Activated naive CD4-positive, alpha-beta T cell treated with anti-CD3 and anti-CD28 coated beads for 36 hours (primary cell): Measurements from ENCODE around the gene AXL. TPM values are rescaled to one million over a fixed set of nuclear protein-coding genes. Genes with fewer than 3 reads are reported as not detected.
"Not testable (repeated sequence)": the region's sequence is repeated elsewhere in the genome, so short reads cannot be mapped to it uniquely, and the experiment has no call there.

Experiments used
- CTCF ChIA-PET: fragments of 350-600 bp; sonication (Branson Sonifier 250); formaldehyde crosslinking; loops from one replicate; lab custom pipeline; 2021; ENCODE audit warnings: antibody characterized with exemption; lab: Charles Lee
- DNase-seq: peaks from one replicate; pipeline ENCODE4 v3.0.0-alpha.2; 2020
- H3K27ac Mint-ChIP-seq: one replicate; pipeline ENCODE4 v1.8.0; 2021; ENCODE audit warnings: mild to moderate bottlenecking, mixed read lengths
- H3K27me3 Mint-ChIP-seq: one replicate; pipeline ENCODE4 v1.8.0; 2021; ENCODE audit warnings: low read depth, mixed read lengths
- H3K36me3 Mint-ChIP-seq: one replicate; pipeline ENCODE4 v1.8.0; 2021; ENCODE audit warnings: low read depth, mixed read lengths
- H3K4me1 Mint-ChIP-seq: one replicate; pipeline ENCODE4 v1.8.0; 2021; ENCODE audit warnings: low read depth, mixed read lengths
- H3K4me3 Mint-ChIP-seq: one replicate; pipeline ENCODE4 v1.8.0; 2021; ENCODE audit warnings: mild to moderate bottlenecking, moderate library complexity, mixed read lengths
- H3K9me3 Mint-ChIP-seq: one replicate; pipeline ENCODE4 v1.8.0; 2021; ENCODE audit warnings: mixed read lengths
- intact Hi-C: fragments of 100-400 bp; cut with micrococcal nuclease; formaldehyde crosslinking; loops from one replicate; pipeline ENCODE4 v1.15.1; 2023
- total RNA-seq, 2 experiments: library from RNA; stranded (reverse); gene quantifications; one replicate each; pipeline ENCODE4 v1.2.3, GENCODE V29; 2021

The AXL gene
- total RNA-seq, 2 experiments from 2014 or later = 0.10 TPM; not detected in 1

DNA sequence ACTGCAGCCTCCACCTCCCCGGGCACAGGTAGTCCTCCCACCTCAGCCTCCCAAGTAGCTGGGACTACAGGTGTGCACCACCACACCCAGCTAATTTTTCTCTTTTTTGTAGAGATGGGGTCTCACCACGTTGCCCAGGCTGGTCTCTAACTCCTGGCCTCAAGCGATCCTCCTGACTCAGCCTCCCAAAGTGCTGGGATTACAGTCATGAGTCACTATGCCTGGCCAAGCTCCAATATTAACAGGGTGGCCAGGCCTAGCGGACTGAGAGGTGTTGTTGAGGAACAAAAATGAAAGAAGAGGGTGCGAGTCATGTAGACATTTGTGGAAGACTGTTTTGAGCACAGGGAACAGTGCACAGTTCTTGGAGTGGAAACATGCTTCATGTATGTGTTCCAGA, 10.3 kb downstream of the AXL start:
- H3K27ac Mint-ChIP-seq, intact Hi-C loops, H3K9me3 Mint-ChIP-seq, H3K36me3 Mint-ChIP-seq, H3K27me3 Mint-ChIP-seq, H3K4me3 Mint-ChIP-seq, DNase-seq: not testable (repeated sequence)
- CTCF ChIA-PET = interaction anchor here (0.7 to 1.5 kb wide), 3 partner anchors 31 to 546 kb away, joined by 3 to 5 read pairs (median 4); no protein-coding TSS in a partner anchor
- peaks cover 17% of the 10 kb centered on the region for H3K4me1 Mint-ChIP-seq

DNA sequence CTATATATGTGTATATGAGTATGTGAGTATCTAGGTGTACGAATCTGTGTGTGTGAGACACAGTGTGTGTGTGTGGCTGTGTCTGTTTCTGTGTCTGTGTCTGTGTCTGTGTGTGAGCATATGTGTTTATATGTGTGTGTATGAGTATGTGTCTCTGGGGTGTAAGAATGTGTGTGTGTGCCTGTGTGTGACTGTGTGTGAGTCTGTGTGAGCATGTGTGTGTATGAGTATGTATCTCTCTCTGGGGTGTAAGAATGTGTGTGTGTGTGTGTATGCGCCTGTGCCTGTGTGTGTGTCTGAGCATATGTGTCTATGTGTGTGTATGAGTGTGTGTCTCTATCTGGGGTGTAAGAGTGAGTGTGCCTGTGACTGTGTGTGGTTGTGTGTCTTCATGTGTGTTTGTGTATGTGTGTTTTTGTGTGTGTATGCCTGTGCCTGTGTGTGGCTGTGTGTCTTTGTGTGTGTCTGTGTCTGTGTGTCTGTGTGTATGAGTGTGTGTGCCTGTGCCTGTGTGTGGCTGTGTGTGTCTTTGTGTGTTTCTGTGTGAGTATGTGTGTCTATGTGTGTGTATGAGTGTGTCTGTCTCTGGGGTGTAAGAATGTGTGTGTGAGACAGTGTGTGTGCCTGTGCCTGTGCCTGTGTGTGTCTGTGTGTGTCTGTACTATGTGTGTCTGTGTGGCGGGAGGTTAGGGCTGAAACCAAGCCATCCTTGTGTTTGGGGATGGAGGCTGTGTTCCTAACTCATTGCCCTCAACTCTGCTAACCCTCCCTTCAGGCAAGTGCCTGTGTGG, 11.2 kb downstream of the AXL start:
- H3K9me3 Mint-ChIP-seq = no peaks in the 10 kb centered on the region
- H3K36me3 Mint-ChIP-seq = no peaks in the 10 kb centered on the region
- no peak for DNase-seq
- H3K4me1 Mint-ChIP-seq = peaks cover 16% of the 10 kb centered on the region
- intact Hi-C loops = no loop called here
- H3K4me3 Mint-ChIP-seq = no peak overlapping the region
- H3K27me3 Mint-ChIP-seq = no peaks in the 10 kb centered on the region
- CTCF ChIA-PET = no interaction called here
- H3K27ac Mint-ChIP-seq = no peak overlapping the region

DNA sequence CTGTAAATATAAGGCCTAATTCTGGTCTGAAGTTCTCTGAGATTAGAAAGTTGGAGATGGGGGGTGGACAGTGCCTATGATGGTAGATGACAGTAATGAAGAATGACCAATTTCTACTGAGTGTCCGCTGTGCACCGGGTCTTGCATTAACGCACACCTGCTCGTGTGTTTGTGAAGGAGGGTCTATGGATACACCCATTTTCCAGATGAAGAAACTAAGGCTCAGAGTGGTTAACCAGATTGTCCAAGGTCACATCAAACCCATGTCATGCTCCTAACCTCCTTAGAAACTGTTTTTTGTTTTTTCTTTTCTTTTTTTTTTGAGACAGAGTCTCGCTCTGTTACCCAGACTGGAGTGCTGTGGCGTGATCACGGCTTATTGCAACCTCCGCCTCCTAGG, 13.7 kb downstream of the AXL start:
- Mint-ChIP-seq H3K4me1 (peaks cover 1% of the 10 kb centered on the region), H3K4me3 (no peak overlapping the region), H3K9me3 (no peaks in the 10 kb centered on the region), H3K36me3 (no peaks in the 10 kb centered on the region), H3K27me3 (no peaks in the 10 kb centered on the region), H3K27ac (no peak overlapping the region)
- no peak for DNase-seq
- CTCF ChIA-PET = no interaction called here
- intact Hi-C loops = no loop called here

DNA sequence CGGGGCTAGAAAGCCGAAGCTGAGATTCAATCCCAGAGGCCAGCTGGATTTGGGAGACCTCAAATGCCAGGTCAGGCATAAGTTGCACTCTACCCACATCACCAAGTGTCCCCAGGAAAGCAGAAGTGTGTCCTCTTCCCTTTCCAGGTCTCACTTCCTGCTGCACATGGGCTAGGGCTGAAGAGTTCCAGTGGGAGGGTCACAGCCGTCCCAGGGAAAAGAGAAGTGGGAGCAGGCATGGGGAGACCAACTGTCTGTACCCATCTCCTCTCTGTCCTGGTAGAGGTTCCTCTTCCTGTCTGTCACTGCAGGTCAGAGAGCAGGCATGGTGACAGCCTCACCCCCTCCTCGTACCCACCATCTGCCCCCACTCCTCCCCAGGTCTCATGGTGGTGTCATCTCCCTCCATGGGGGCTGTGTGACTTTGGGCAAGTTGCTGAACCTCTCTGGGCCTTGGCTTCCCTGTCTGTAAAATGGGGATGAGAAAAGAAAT, 14.8 kb downstream of the AXL start:
- no peak for DNase-seq
- H3K27me3 Mint-ChIP-seq = no peaks in the 10 kb centered on the region
- no peak overlapping the region for H3K27ac Mint-ChIP-seq
- no peak overlapping the region for H3K4me3 Mint-ChIP-seq
- H3K4me1 Mint-ChIP-seq = no peaks in the 10 kb centered on the region
- no peaks in the 10 kb centered on the region for H3K9me3 Mint-ChIP-seq
- CTCF ChIA-PET = no interaction called here
- intact Hi-C loops = no loop called here
- no peaks in the 10 kb centered on the region for H3K36me3 Mint-ChIP-seq

DNA sequence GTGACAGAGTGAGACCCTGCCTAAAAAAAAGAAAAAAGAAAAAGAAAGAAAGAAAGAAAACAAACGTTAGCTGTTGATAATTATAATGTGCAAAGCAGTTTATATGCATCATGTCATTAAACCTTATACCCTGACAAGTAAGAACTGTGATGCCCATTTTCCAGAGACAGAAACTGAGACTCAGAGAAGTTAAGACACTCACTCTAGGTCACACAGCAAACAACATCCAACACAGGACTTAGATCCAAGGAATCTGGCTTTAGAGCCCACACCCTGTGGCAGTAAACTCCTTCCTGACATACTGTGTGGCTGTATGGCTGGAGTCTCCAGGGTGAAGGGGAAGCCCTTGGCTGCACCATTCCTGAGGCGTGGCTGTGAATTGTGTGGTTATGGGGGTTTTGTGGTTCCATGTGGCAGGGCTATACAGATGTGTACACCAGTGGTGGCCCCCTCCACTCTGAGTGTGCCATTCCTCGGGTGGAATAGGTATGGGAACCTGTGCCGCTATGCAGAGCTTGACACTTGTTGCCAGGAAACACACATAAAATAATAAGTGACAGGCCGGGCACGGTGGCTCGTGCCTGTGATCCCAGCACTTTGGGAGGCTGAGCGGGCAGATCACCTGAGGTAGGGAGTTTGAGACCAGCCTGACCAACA, 15.6 kb downstream of the AXL start:
- no peak overlapping the region for H3K4me3 Mint-ChIP-seq
- no peaks in the 10 kb centered on the region for H3K27me3 Mint-ChIP-seq
- H3K36me3 Mint-ChIP-seq = no peaks in the 10 kb centered on the region
- no peaks in the 10 kb centered on the region for H3K9me3 Mint-ChIP-seq
- intact Hi-C loops = no loop called here
- DNase-seq = no peak
- H3K4me1 Mint-ChIP-seq = no peaks in the 10 kb centered on the region
- CTCF ChIA-PET = no interaction called here
- H3K27ac Mint-ChIP-seq = no peak overlapping the region

DNA sequence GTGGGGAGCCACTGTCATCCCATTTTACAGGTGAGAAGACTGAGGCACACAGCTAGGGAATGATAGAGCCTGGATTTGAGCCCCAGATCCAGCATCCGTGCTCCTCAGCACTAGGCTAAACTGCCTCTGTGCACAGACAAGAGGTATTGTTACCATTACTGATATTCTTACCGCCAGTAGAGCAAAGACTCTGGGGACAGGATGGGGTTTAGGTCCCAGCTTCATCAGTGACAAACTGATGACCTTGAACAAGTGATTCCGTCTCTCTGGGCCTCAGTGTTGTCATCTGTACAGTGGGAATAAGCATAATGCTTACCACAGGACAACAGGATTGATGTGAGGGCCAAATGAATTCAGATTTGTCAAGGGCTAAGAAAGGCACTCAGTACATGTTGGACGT, 16.5 kb downstream of the AXL start:
- H3K27ac Mint-ChIP-seq = no peak overlapping the region
- no peaks in the 10 kb centered on the region for H3K4me1 Mint-ChIP-seq
- H3K4me3 Mint-ChIP-seq = no peak overlapping the region
- no peaks in the 10 kb centered on the region for H3K27me3 Mint-ChIP-seq
- H3K9me3 Mint-ChIP-seq = no peaks in the 10 kb centered on the region
- intact Hi-C loops = no loop called here
- CTCF ChIA-PET = interaction anchor here (0.5 kb wide), 1 partner anchor 411 kb away, joined by 3 read pairs; no protein-coding TSS in a partner anchor
- no peak for DNase-seq
- no peaks in the 10 kb centered on the region for H3K36me3 Mint-ChIP-seq

DNA sequence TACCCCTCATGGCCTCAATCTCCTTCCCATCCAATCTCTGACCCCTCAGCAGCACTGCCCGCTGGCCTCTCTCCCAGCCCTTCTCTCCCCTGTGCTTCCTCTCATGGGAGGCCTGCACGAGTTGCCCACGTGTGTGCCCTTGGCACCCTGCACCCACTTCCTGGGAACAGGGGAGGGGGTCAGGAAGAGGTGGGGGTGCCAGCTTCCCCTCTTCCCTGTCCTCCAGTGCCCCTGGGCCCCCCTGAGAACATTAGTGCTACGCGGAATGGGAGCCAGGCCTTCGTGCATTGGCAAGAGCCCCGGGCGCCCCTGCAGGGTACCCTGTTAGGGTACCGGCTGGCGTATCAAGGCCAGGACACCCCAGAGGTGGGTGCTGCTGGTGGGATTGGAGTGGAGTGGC, 19.2 kb downstream of the AXL start:
- Mint-ChIP-seq H3K4me1 (no peaks in the 10 kb centered on the region), H3K27me3 (no peaks in the 10 kb centered on the region), H3K36me3 (no peaks in the 10 kb centered on the region), H3K27ac (no peak overlapping the region), H3K9me3 (no peaks in the 10 kb centered on the region), H3K4me3 (no peak overlapping the region)
- CTCF ChIA-PET = no interaction called here
- intact Hi-C loops = no loop called here
- DNase-seq = no peak

DNA sequence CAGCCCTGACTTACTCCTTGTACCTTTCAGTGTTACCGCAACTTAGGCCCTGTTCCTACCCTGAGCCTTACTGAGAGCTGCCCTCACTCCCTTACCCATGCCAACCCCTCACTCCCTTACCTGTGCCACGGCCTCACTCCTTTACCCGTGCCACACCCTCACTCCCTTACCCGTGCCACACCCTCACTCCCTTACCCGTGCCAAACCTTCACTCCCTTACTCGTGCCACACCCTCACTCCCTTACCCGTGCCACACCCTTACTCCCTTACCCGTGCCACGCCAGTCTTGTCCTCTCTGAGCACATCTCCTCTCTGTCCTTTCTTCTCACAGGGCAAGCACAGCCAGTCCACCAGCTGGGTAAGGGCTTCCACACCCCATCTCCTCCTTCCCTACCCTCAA, 20.3 kb downstream of the AXL start:
- no peak for DNase-seq
- Mint-ChIP-seq H3K4me1 (no peaks in the 10 kb centered on the region), H3K27me3 (no peaks in the 10 kb centered on the region), H3K27ac (no peak overlapping the region), H3K9me3 (no peaks in the 10 kb centered on the region), H3K36me3 (no peaks in the 10 kb centered on the region), H3K4me3 (no peak overlapping the region)
- intact Hi-C loops = no loop called here
- CTCF ChIA-PET = no interaction called here

DNA sequence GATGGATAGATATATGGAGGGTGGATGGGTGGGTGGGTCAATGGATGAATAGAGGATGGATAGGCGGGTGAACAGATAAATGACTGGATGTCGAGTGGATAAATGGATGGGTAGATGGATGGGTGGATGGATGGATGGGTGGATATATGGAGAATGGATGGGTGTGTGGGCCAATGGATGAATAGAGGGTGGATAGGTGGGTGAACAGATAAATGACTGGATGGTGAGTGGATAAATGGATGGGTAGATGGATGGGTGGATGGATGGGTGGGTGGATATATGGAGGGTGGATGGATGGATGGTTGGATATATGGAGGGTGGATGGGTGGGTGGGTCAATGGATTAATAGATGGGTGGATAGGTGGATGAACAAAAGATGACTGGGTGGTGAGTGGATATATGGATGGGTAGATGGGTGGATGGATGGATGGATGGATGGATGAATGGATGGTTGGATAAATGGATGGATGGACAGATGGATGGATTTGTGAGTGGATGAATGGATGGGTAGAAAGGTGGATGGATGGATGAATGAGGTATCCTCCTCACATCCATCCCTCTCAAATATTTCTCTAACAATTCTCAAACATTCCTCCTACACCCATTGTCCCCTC, 21.0 kb downstream of the AXL start:
- CTCF ChIA-PET = no interaction called here
- Mint-ChIP-seq H3K27me3 (no peaks in the 10 kb centered on the region), H3K27ac (no peak overlapping the region), H3K9me3 (no peaks in the 10 kb centered on the region), H3K36me3 (no peaks in the 10 kb centered on the region), H3K4me1 (no peaks in the 10 kb centered on the region), H3K4me3 (no peak overlapping the region)
- no peak for DNase-seq
- intact Hi-C loops = no loop called here

DNA sequence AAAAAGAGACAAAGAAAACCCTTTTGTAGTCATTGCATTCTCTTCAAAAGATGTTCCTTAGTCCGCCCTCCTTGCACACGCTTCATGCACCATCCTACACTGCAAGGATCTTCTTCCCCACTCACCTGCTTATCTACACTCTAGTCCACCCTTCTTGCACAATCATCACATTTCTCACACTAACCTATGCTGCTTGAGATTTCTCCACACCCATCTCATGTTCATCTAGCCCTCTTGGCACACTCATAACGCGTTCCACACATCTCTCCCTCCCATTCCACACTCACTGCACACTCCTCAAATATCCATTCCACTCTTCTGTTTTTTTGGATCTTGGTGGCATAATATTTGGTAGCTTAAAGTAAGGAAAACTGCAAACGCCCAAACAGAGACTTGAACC, 22.8 kb downstream of the AXL start:
- no peak overlapping the region for H3K4me3 Mint-ChIP-seq

DNA sequence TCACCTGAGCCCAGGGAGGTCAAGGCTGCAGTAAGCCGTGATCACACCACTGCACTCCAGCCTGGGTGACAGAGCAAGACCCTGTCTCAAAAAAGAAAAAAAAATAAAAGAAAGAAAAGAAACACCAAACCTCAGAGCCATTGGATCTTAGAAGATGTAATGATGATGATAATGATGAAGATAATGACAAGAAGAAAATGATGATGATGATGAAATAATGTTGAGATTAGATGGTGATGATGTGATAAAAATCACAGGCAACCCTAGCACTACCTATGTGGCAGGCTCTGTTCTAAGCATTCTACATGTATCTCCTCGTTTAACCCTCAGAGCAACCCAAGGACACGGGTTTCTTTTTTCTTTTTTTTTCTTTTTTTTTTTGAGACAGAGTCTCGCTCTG, 25.1 kb downstream of the AXL start:
- CTCF ChIA-PET = no interaction called here
- Mint-ChIP-seq H3K27me3 (no peaks in the 10 kb centered on the region), H3K4me1 (no peaks in the 10 kb centered on the region), H3K27ac (no peak overlapping the region), H3K9me3 (no peaks in the 10 kb centered on the region), H3K36me3 (no peaks in the 10 kb centered on the region), H3K4me3 (no peak overlapping the region)
- DNase-seq = no peak
- intact Hi-C loops = no loop called here

More for the DNA sequence above, 22.8 kb downstream of the AXL start:
- Mint-ChIP-seq H3K4me1 (no peaks in the 10 kb centered on the region), H3K9me3 (no peaks in the 10 kb centered on the region), H3K36me3 (no peaks in the 10 kb centered on the region), H3K27me3 (no peaks in the 10 kb centered on the region), H3K27ac (no peak overlapping the region)
- CTCF ChIA-PET = interaction anchor here (0.6 kb wide), 2 partner anchors 67 to 102 kb away, joined by 3 to 5 read pairs; no protein-coding TSS in a partner anchor
- intact Hi-C loops = no loop called here
- no peak for DNase-seq

DNA sequence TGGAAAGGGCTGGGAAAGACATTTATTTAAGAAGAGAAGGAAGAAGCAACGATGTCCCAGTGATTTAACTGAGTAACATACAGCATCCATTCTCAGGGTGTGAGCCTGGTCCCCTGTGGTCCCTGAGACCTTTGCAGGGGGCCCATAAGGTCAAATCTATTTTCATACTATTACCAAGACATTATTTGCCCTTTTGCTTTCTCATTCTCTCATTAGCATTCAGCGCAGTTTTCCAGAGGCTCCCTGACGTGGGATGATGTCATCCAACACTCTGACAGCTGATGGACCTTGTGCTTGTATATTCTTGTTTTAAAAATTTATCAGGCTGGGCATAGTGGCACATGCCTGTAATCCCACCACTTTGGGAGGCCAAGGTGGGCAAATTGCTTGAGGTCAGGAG, 26.8 kb downstream of the AXL start:
- H3K9me3 Mint-ChIP-seq = no peaks in the 10 kb centered on the region
- H3K4me3 Mint-ChIP-seq = no peak overlapping the region

More for the DNA sequence above, 26.8 kb downstream of the AXL start:
- H3K27me3 Mint-ChIP-seq = no peaks in the 10 kb centered on the region
- intact Hi-C loops = no loop called here
- no peak for DNase-seq
- no peak overlapping the region for H3K27ac Mint-ChIP-seq
- no peaks in the 10 kb centered on the region for H3K36me3 Mint-ChIP-seq
- no peaks in the 10 kb centered on the region for H3K4me1 Mint-ChIP-seq
- CTCF ChIA-PET = no interaction called here
